DMS53 treated with DMSO at 0.1 percent for 48 hours (cell line): ENCODE data around the gene MYO15A.

Experiments used
- DNase-seq: peaks from one replicate; lab custom pipeline; 2025; ENCODE audit not compliant: unreplicated experiment; lab: John Stamatoyannopoulos, UW

The MYO15A gene

DNA sequence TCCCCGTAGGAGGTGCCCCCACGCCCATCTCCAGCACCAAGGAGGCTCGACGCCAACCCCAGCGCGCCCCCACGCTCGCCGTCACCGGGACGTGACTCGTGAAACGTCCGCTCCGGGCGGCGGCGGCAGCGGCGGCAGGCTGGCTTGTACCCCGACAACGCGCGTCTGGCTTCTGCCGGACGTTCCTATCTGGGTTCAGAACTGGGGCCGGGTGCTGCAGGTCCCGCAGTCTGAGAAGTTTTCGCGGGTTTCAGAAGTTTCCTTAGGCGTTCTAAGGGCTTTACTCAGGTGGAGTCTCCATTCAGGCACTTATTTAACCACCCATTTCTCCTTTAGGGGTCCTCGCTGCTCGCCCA is 74.4 kb downstream of the MYO15A start:
- DNase-seq = no peak

GRCh38 chr17:18183334-18184142 is 75.0 kb downstream of the MYO15A start, which contains the start of gene ALKBH5:
Gene ALKBH5, plus strand, starts transcription at chr17:18183828. Its CDS starts 416 bp downstream, at chr17:18184244.
- DNase-seq = peak; percentile 90

- peak; percentile 1 for DNase-seq
Measured at GRCh38 chr17:18184143-18185031, 75.8 kb downstream of the MYO15A start.

DNA sequence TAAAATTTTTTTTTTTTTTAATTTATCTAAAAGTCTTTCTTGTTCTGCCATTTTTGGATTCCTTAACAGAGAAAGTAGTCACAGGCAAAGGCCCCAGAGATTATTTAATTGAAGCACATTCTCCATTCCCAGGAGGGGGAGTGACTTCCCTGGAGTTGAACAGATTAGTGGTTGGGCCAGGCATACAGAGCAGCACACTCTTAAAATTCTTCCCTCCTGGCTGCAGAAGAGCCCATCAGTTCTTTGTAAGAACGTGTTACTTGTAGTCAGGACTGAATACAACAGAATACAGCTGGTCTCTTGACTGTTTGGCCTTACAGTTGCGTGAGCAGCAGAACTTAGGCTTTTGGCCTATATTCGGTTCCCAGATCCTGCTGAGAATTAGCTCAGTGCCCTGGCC is 76.8 kb downstream of the MYO15A start:
- no peak for DNase-seq

GRCh38 chr17:18185832-18186626 is 77.5 kb downstream of the MYO15A start:
- DNase-seq = no peak

GRCh38 chr17:18186627-18186982 is 78.0 kb downstream of the MYO15A start:
- no peak for DNase-seq

GRCh38 chr17:18187226-18187625 is 78.7 kb downstream of the MYO15A start:
- no peak for DNase-seq

DNA sequence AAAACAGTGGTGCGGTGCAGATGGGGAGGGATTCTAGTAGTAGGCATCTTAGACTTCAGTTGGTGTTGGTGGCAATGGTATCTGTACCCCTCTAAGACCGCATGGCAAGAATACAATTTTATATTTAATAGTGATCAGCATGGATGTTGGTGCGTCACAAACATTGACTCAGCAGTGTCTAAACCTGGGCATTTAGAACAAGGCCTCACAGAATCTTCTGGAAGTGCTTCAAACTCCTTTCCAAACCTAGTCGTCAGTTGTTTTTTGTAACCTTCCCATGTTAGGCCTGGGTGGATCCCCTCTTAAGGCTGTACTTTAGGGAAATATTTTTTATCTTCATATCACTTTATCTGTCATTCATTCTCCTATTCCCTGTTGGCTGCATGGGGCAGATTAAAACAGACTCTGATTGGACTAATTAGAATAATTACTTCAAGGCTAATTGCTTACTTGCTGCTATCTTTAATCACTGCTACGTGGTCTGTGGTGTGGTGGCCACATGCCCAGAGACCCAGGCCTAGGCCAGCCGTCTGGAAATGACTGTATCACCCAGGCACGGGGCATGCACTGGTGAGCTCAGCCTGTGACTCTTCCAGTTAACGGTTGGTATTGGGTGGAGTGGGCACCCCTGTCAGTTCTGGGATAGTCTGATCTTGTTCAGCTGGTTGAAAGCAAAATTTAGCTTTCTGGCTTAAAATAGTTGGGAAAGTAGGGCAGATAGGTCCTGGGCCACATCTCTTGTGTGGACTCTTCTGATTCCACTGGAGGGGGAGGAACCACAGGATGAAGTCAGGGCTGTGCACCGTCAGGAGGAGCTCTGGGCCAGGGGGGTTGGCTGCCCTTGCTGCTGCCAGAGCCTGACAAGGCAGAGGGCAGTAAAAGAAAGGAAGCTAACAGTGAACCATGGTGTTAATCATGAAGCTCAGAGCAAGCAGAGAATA is 79.5 kb downstream of the MYO15A start:
- DNase-seq = no peak

DNA sequence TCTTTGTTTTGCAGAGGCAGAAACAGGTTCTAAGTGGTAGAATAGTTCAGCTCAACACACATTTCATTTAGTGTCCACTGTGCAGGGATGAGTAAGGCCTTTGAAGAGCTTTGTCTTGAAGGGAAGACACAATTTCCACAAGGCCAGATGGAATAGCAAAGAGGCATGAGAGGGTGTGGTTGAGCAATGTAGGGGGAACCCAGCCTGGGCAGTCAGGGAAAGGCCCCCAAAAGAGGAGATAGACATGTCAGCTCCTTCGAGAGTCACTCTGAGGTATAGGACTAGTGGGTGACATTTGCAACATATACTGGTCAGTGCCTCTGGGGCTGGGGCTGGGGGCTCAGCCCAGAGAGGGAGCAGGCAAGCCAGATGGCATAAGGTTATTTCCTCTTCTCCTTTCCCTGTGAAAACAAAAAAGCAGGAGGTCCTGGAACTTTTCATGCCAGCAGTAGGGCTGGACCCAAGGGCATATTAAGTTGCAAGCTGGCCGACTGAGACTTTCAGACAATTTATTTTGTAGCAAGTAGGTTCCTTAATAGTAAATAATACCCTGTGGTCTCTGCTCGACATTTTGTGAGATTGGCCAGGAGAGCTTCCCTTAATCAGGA is 82.2 kb downstream of the MYO15A start:
- no peak for DNase-seq

DNA sequence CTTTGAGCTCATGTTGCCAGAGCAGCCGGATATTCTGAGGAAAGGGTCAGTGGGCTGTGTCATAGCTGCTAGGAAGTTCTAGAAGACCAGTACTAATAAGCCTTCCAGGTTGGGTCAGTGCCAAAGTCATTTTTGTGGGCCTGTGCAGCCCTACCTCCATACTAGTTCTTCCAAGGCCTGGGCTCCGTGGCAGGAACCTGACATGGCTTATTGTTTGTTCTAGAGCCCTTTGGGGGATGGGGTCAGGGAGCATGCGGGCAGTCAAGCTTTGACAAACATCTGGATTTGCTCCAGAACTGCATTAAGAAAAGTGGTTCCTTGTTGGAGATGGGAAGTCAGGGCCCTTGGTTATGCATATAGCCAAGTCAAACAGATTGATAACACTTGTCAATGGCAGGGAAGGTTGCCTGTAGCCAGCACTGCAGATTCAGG is 82.7 kb downstream of the MYO15A start:
- DNase-seq = no peak

DNA sequence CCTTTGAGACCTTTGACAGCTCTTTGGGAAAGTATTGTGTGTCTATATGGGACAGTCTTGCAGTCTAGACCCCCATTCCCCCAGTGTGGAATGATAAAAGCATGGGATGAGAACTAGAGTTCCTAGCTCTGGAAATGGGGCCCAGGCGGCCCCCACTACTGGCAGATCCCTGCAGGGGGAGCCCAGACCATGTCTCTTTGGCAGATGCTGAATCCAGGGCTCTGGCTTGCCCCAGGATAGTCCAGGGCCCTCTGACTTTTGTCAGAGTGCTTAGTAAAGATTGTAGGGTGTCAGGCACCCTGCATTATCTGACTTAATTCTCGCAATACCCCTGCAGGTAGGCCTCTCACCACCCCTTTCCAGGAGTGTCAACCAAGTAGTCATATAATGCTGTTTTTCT is 83.4 kb downstream of the MYO15A start:
- DNase-seq = no peak

GRCh38 chr17:18194394-18194793 is 85.8 kb downstream of the MYO15A start:
- DNase-seq = no peak

GRCh38 chr17:18194804-18195203 is 86.2 kb downstream of the MYO15A start:
- DNase-seq = no peak

DNA sequence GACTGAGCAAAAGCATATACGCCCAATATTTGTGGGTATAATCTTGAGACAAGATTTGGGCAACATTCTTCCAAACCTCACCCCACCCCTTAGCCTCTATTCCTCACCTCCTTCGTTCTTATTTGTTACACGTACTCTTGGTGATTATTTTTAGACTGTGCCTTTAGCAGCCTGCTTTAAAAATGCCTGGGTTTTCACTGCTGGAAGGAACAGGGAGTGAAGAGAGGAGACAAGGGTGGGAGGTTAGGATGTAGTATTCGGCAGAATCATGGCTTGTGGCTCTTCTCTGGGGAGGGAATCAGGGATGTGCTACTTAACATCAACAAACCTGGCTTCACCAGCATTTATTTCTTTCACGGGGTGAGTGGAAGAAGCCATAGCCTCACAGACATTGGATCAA is 86.7 kb downstream of the MYO15A start:
- no peak for DNase-seq

- DNase-seq = no peak
Measured at GRCh38 chr17:18197535-18198194, 89.1 kb downstream of the MYO15A start.

DNA sequence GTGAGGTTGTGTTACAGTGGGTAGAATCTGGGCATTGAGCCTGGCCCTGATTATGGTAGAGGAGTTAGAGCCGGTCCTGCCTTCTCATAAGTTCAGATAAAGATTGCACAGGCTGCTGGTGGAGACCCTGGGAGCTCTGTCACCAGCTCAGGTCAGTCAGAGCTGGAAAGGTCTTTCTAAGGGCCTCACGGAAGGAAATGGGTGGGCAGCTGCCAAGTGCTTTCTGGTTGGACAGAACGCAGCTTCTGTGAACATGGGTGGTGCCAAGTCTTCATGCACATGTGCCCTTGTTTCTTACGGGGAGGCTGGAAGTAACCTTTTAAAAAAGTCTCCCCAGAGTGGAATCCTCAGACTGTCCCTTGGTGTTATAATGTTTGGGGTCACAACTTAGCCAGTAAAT is 90.0 kb downstream of the MYO15A start:
- DNase-seq = no peak

GRCh38 chr17:18201108-18201507 is 92.6 kb downstream of the MYO15A start:
- no peak for DNase-seq

GRCh38 chr17:18203308-18203707 is 94.8 kb downstream of the MYO15A start:
- no peak for DNase-seq

GRCh38 chr17:18205861-18206260 is 97.3 kb downstream of the MYO15A start:
- no peak for DNase-seq
